Activated naive CD8-positive, alpha-beta T cell (primary cell): Measurements from ENCODE around the gene CDK5RAP2.

Experiments
- H3K27ac Mint-ChIP-seq: one replicate; pipeline ENCODE4 v1.8.0; 2021; ENCODE audit warnings: mixed read lengths
- H3K27me3 Mint-ChIP-seq: one replicate; pipeline ENCODE4 v1.8.0; 2021; ENCODE audit warnings: mixed read lengths
- H3K36me3 Mint-ChIP-seq: one replicate; pipeline ENCODE4 v1.8.0; 2021; ENCODE audit warnings: mixed read lengths
- H3K4me1 Mint-ChIP-seq: one replicate; pipeline ENCODE4 v1.8.0; 2021; ENCODE audit warnings: low read depth, mixed read lengths
- H3K4me3 Mint-ChIP-seq: one replicate; pipeline ENCODE4 v1.8.0; 2021; ENCODE audit warnings: mild to moderate bottlenecking, mixed read lengths
- H3K9me3 Mint-ChIP-seq: one replicate; pipeline ENCODE4 v1.8.0; 2021; ENCODE audit warnings: low read depth, mixed read lengths

The CDK5RAP2 gene

GRCh38 chr9:120384925-120385272 lies 195.1 kb downstream of the CDK5RAP2 start:
- Mint-ChIP-seq H3K9me3 (no peaks in the 10 kb centered on the region), H3K4me3 (no peak overlapping the region), H3K27me3 (no peaks in the 10 kb centered on the region), H3K4me1 (no peaks in the 10 kb centered on the region), H3K36me3 (peaks cover 13% of the 10 kb centered on the region), H3K27ac (no peak overlapping the region)

DNA sequence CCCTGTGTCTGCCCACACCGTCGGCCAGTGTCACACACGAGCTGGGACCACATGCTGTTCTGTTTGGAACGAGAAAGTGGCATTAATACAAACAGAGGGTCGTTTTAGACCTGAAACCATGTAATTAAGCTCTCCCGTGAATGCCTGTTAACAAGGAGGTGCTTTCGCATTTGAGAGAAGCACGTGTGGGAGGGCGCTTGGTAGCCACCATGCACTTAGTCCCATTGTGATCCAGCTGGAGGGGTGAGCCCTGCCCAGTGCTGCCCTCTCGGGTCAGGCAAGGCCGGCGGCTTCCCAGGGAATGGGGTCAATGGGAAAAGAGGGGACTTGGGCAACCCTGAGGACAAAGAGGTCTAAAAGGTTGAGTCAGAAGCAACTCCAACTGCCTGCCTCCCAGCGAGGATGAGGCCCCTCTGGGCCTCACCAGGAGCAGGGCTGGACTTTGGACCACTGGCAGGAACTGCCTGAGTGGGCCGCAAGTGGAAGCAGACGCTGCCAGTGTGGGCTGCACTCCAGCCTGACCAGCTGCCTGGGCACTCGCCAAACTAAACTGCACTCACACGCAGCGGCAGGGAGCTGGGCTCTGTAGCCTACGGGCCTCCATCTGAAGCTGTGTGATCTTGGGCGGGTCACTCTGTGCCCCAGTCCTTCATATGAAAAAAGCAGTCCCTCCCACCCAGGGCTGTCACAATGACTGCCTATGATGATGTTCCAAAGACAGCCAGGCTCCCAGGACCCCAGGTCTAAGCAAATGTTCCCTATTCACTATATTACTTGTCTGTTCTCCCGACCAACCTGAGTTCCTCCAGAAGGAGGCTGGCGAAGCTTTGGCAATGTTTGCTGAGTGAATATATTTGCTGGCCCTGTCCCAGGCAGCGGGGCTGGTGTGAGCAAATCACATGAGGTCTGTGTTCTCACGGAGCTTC lies 195.7 kb downstream of the CDK5RAP2 start:
- Mint-ChIP-seq H3K4me3 (no peak overlapping the region), H3K27ac (no peak overlapping the region), H3K36me3 (peaks cover 16% of the 10 kb centered on the region), H3K4me1 (no peaks in the 10 kb centered on the region), H3K27me3 (no peaks in the 10 kb centered on the region), H3K9me3 (no peaks in the 10 kb centered on the region)

GRCh38 chr9:120383611-120383998 lies 196.4 kb downstream of the CDK5RAP2 start:
- Mint-ChIP-seq H3K9me3 (no peaks in the 10 kb centered on the region), H3K27me3 (no peaks in the 10 kb centered on the region), H3K27ac (no peak overlapping the region), H3K36me3 (peaks cover 16% of the 10 kb centered on the region), H3K4me1 (no peaks in the 10 kb centered on the region), H3K4me3 (no peak overlapping the region)

DNA sequence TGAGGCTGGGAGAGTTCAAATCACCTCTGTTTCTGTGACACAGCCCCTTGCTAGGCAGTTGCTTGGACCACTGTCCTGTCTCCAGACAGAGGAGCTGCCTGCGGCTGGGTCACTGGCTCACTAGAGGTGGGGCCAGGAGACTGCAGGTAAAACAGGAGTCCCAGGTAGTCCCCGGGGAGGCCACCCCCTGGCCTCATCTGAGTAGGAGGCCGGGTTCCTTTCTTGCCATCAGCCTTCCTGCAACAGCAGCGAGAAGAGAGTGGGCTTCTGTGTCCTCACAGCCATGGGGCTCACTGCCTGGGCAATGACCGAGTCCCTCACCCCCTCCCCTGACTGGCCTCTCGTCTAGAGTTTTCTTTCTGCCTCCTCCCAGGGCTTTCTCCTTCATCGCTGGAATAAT lies 197.5 kb downstream of the CDK5RAP2 start:
- H3K27ac Mint-ChIP-seq, result no peak overlapping the region
- H3K27me3 Mint-ChIP-seq, result no peaks in the 10 kb centered on the region
- no peaks in the 10 kb centered on the region for H3K4me1 Mint-ChIP-seq
- peaks cover 20% of the 10 kb centered on the region for H3K36me3 Mint-ChIP-seq
- H3K4me3 Mint-ChIP-seq, result no peak overlapping the region
- peaks cover 7% of the 10 kb centered on the region for H3K9me3 Mint-ChIP-seq

- Mint-ChIP-seq H3K4me3 (no peak overlapping the region), H3K27ac (no peak overlapping the region), H3K4me1 (no peaks in the 10 kb centered on the region)
These were observed 198.1 kb downstream of the CDK5RAP2 start for GRCh38 chr9:120381839-120382238.

GRCh38 chr9:120379611-120380010 lies 200.4 kb downstream of the CDK5RAP2 start:
- Mint-ChIP-seq H3K9me3 (peaks cover 7% of the 10 kb centered on the region), H3K36me3 (peaks cover 21% of the 10 kb centered on the region), H3K27me3 (no peaks in the 10 kb centered on the region), H3K27ac (no peak overlapping the region), H3K4me3 (no peak overlapping the region), H3K4me1 (no peaks in the 10 kb centered on the region)

More at GRCh38 chr9:120381839-120382238, 198.1 kb downstream of the CDK5RAP2 start:
- no peaks in the 10 kb centered on the region for H3K27me3 Mint-ChIP-seq
- H3K9me3 Mint-ChIP-seq, result peaks cover 7% of the 10 kb centered on the region
- peaks cover 20% of the 10 kb centered on the region for H3K36me3 Mint-ChIP-seq

DNA sequence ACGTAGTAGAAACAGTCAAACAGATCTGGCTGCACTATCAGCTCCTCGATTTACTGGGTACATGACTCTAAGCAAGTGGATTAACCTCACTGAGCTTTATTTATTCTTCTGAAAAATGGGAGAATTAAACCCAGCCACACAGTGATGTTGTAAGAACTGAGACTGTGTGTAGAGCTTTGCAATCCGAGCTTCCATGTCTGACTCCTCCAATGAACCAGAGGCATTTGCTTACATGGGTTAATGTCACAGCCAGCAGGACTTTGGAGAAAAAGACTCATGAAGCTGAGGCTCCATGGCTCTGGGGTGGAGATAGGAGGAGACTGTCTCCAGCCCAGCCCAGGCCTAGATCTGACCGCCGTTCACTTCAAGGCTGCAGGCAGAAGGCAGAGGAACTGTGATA lies 201.3 kb downstream of the CDK5RAP2 start:
- Mint-ChIP-seq H3K4me3 (no peak overlapping the region), H3K4me1 (no peaks in the 10 kb centered on the region), H3K9me3 (peaks cover 7% of the 10 kb centered on the region), H3K36me3 (peaks cover 21% of the 10 kb centered on the region), H3K27ac (no peak overlapping the region), H3K27me3 (no peaks in the 10 kb centered on the region)

GRCh38 chr9:120377268-120378159 lies 202.5 kb downstream of the CDK5RAP2 start:
- Mint-ChIP-seq H3K27ac (no peak overlapping the region), H3K4me3 (no peak overlapping the region), H3K36me3 (peaks cover 21% of the 10 kb centered on the region), H3K4me1 (no peaks in the 10 kb centered on the region), H3K27me3 (no peaks in the 10 kb centered on the region), H3K9me3 (peaks cover 7% of the 10 kb centered on the region)

DNA sequence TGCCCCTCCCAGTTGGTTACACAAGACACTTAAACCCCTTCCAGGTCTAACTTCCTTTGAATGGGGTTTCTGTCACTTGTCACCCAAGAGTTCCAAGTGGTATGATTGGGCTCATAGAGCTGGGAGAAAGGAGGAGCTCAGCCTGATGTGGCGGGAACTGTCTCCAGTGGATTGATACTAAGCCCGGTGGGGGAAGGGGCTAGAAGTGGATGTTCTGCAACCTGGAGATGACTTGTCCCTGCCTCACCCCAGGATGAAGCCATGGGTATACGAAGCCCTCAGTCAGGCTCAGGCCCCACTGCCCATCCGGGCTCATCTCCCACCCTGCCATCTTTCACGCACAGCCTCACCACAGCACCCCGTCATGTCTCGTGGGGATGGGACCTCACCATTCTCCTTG lies 203.9 kb downstream of the CDK5RAP2 start:
- peaks cover 7% of the 10 kb centered on the region for H3K9me3 Mint-ChIP-seq

GRCh38 chr9:120375316-120375715 lies 204.7 kb downstream of the CDK5RAP2 start:
- Mint-ChIP-seq H3K27ac (no peak overlapping the region), H3K4me1 (no peaks in the 10 kb centered on the region), H3K9me3 (peaks cover 7% of the 10 kb centered on the region), H3K4me3 (no peak overlapping the region), H3K27me3 (no peaks in the 10 kb centered on the region), H3K36me3 (peaks cover 18% of the 10 kb centered on the region)

More for the DNA sequence above, 203.9 kb downstream of the CDK5RAP2 start:
- Mint-ChIP-seq H3K27me3 (no peaks in the 10 kb centered on the region), H3K36me3 (peaks cover 19% of the 10 kb centered on the region), H3K4me1 (no peaks in the 10 kb centered on the region), H3K4me3 (no peak overlapping the region), H3K27ac (no peak overlapping the region)

GRCh38 chr9:120374817-120375216 lies 205.2 kb downstream of the CDK5RAP2 start:
- Mint-ChIP-seq H3K4me3 (no peak overlapping the region), H3K4me1 (no peaks in the 10 kb centered on the region)

DNA sequence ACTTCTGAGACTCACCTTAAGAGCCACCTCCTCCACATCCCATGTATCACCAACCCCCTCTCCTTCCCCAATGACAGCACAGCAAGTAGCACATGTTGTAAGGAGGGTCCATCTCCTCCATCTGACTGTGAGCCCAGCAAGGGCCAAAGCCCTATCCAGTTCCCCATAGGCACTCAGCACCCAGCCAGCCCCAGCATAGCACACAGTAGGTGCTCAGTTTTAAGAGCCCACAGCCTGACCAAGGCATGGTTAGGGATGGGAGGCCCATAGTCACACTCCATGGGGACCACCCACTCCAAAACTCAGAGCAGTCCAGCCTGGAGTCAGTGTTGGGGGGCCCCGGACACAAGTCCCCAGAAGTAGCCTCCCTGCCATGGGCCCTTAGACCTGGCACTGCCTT lies 205.7 kb downstream of the CDK5RAP2 start:
- Mint-ChIP-seq H3K4me1 (no peaks in the 10 kb centered on the region), H3K4me3 (no peak overlapping the region), H3K27ac (no peak overlapping the region), H3K27me3 (no peaks in the 10 kb centered on the region), H3K36me3 (peaks cover 11% of the 10 kb centered on the region), H3K9me3 (peaks cover 7% of the 10 kb centered on the region)

More at GRCh38 chr9:120374817-120375216, 205.2 kb downstream of the CDK5RAP2 start:
- Mint-ChIP-seq H3K27ac (no peak overlapping the region), H3K9me3 (peaks cover 7% of the 10 kb centered on the region), H3K27me3 (no peaks in the 10 kb centered on the region), H3K36me3 (peaks cover 13% of the 10 kb centered on the region)

- Mint-ChIP-seq H3K27ac (no peak overlapping the region), H3K9me3 (peaks cover 5% of the 10 kb centered on the region), H3K4me3 (no peak overlapping the region), H3K36me3 (peaks cover 7% of the 10 kb centered on the region), H3K27me3 (no peaks in the 10 kb centered on the region), H3K4me1 (no peaks in the 10 kb centered on the region)
These were observed 207.9 kb downstream of the CDK5RAP2 start for GRCh38 chr9:120372040-120372439.

GRCh38 chr9:120369608-120370220 lies 210.3 kb downstream of the CDK5RAP2 start:
- H3K27ac Mint-ChIP-seq, result no peak overlapping the region
- peaks cover 5% of the 10 kb centered on the region for H3K9me3 Mint-ChIP-seq
- peaks cover 3% of the 10 kb centered on the region for H3K36me3 Mint-ChIP-seq
- H3K4me3 Mint-ChIP-seq, result no peak overlapping the region
- H3K4me1 Mint-ChIP-seq, result no peaks in the 10 kb centered on the region
- H3K27me3 Mint-ChIP-seq, result no peaks in the 10 kb centered on the region

GRCh38 chr9:120368799-120369198 lies 211.2 kb downstream of the CDK5RAP2 start:
- H3K4me1 Mint-ChIP-seq, result no peaks in the 10 kb centered on the region
- no peak overlapping the region for H3K4me3 Mint-ChIP-seq
- H3K27ac Mint-ChIP-seq, result no peak overlapping the region
- peaks cover 5% of the 10 kb centered on the region for H3K9me3 Mint-ChIP-seq
- peaks cover 3% of the 10 kb centered on the region for H3K36me3 Mint-ChIP-seq
- H3K27me3 Mint-ChIP-seq, result no peaks in the 10 kb centered on the region
